D721Med (cell line): ENCODE data around the gene ATIC.

Source experiments
- DNase-seq: peaks from one replicate; pipeline ENCODE4 v3.0.0; 2011; ENCODE audit warnings: low spot score; ENCODE audit not compliant: insufficient read length
- FAIRE-seq: peaks from 2 replicates; lab custom pipeline; 2011; peaks lifted over from hg19 to GRCh38; lab: Jason Lieb, UNC
- CTCF ChIP-seq: IDR thresholded peaks from 2 replicates; pipeline ENCODE4 v1.5.1; 2012; ENCODE audit warnings: mild to moderate bottlenecking, control low read depth; ENCODE audit not compliant: insufficient read depth; ENCODE audit errors: missing control alignments

ATIC gene

GRCh38 chr2:215368493-215368809 lies 56.6 kb downstream of the ATIC start:
- no peak for FAIRE-seq
- DNase-seq: no peak
- TF ChIP-seq CTCF: no peak

GRCh38 chr2:215369181-215369760 lies 57.4 kb downstream of the ATIC start:
- no peak for TF ChIP-seq CTCF
- DNase-seq (no peak), FAIRE-seq (peak; percentile 16)

GRCh38 chr2:215370112-215370965 lies 58.5 kb downstream of the ATIC start:
- no peak for TF ChIP-seq CTCF
- DNase-seq (no peak), FAIRE-seq (no peak)

GRCh38 chr2:215371915-215372897 lies 60.3 kb downstream of the ATIC start:
- FAIRE-seq: no peak

GRCh38 chr2:215372968-215373649 lies 61.2 kb downstream of the ATIC start:
- no peak for TF ChIP-seq CTCF
- no peak for FAIRE-seq

More at GRCh38 chr2:215371915-215372897, 60.3 kb downstream of the ATIC start:
- no peak for DNase-seq
- no peak for TF ChIP-seq CTCF

GRCh38 chr2:215374002-215374401 lies 62.1 kb downstream of the ATIC start:
- no peak for DNase-seq
- FAIRE-seq: no peak
- no peak for TF ChIP-seq CTCF

More at GRCh38 chr2:215372968-215373649, 61.2 kb downstream of the ATIC start:
- DNase-seq: no peak
